A549 (cell line): ENCODE results near the gene PPM1M.

Experiments
- CTCF ChIP-seq: fragments of >200 bp; sonication (Bioruptor Twin); formaldehyde crosslinking; IDR thresholded peaks from 3 replicates; pipeline ENCODE4 v1.5.1; 2016
- JUNB ChIP-seq: fragments of >200 bp; sonication (Bioruptor Twin); formaldehyde crosslinking; IDR thresholded peaks from 2 replicates; pipeline ENCODE4 v1.6.1; 2016
- POLR2A ChIP-seq: IDR thresholded peaks from 2 replicates; pipeline ENCODE4 v1.6.1; 2012; ENCODE audit warnings: mild to moderate bottlenecking, low read length

- TF ChIP-seq JUNB (no peak), CTCF (no peak), POLR2A (no peak)
Observed at GRCh38 chr3:52204337-52205073, 41.1 kb upstream of the PPM1M start.
